MM.1S (cell line): ENCODE measurements around the gene ABRAXAS1.
A peak's percentile ranks its signal among the peaks of the same experiment; 100 is the strongest.
"Not testable (repeated sequence)": the region's sequence is repeated elsewhere in the genome, so short reads cannot be mapped to it uniquely, and the experiment has no call there.

Source experiments
- DNase-seq: peaks from one replicate; pipeline ENCODE4 v3.0.0-alpha.2; 2015
- H2AFZ ChIP-seq: fragments of 300-600 bp; sonication (generic); 2 replicates; pipeline ENCODE4 v1.6.0; 2016; ENCODE audit warnings: antibody characterized with exemption, low read length
- H3F3A ChIP-seq: fragments of 300-600 bp; sonication (generic); 2 replicates; pipeline ENCODE4 v1.6.1; 2016; ENCODE audit warnings: mild to moderate bottlenecking, antibody characterized with exemption, low read length, moderate library complexity, mixed read lengths; ENCODE audit not compliant: insufficient read depth
- H3K27ac ChIP-seq: fragments of 300-600 bp; sonication (generic); 2 replicates; pipeline ENCODE4 v1.5.1; 2016; ENCODE audit warnings: mild to moderate bottlenecking, low read length
- H3K27me3 ChIP-seq: fragments of 300-600 bp; sonication (generic); replicated peaks from 2 replicates; pipeline ENCODE4 v1.6.0; 2016; ENCODE audit warnings: low read length; ENCODE audit not compliant: insufficient read depth
- H3K36me3 ChIP-seq: fragments of 300-600 bp; sonication (generic); replicated peaks from 2 replicates; pipeline ENCODE4 v1.6.1; 2016; ENCODE audit warnings: mild to moderate bottlenecking, low read length, mixed read lengths; ENCODE audit not compliant: insufficient read depth
- H3K4me1 ChIP-seq: fragments of 300-600 bp; sonication (generic); 2 replicates; pipeline ENCODE4 v1.6.1; 2016; ENCODE audit warnings: low read length, mixed read lengths
- H3K4me2 ChIP-seq: fragments of 300-600 bp; sonication (generic); 2 replicates; pipeline ENCODE4 v1.6.0; 2016; ENCODE audit warnings: low read depth, low read length
- H3K4me3 ChIP-seq: fragments of 300-600 bp; sonication (generic); 2 replicates; pipeline ENCODE4 v1.5.1; 2016; ENCODE audit warnings: low read length, mixed read lengths
- H3K79me2 ChIP-seq: fragments of 300-600 bp; sonication (generic); 2 replicates; pipeline ENCODE4 v1.6.1; 2016; ENCODE audit warnings: mixed run types, low read length, mixed read lengths
- H3K9ac ChIP-seq: fragments of 300-600 bp; sonication (generic); 2 replicates; pipeline ENCODE4 v1.6.1; 2016; ENCODE audit warnings: low read length, mixed read lengths
- H3K9me2 ChIP-seq: fragments of 300-600 bp; sonication (generic); replicated peaks from 2 replicates; pipeline ENCODE4 v1.6.1; 2016; ENCODE audit warnings: mild to moderate bottlenecking, low read length, mixed read lengths; ENCODE audit not compliant: insufficient read depth
- H3K9me3 ChIP-seq: fragments of 300-600 bp; sonication (generic); replicated peaks from 2 replicates; pipeline ENCODE4 v1.6.1; 2016; ENCODE audit warnings: mild to moderate bottlenecking, low read length, mixed read lengths; ENCODE audit not compliant: insufficient read depth
- H4K20me1 ChIP-seq: fragments of 300-600 bp; sonication (generic); 2 replicates; pipeline ENCODE4 v1.6.1; 2016; ENCODE audit warnings: mild to moderate bottlenecking, low read length, moderate library complexity, mixed read lengths; ENCODE audit not compliant: insufficient read depth
- CTCF ChIP-seq: fragments of 300-600 bp; sonication (generic); IDR thresholded peaks from 2 replicates; pipeline ENCODE4 v1.5.1; 2016; ENCODE audit warnings: antibody characterized with exemption, low read length, mixed read lengths
- EZH2 ChIP-seq: fragments of 300-600 bp; sonication (generic); optimal IDR thresholded peaks from 2 replicates; pipeline ENCODE3; 2017; ENCODE audit warnings: low read depth, mild to moderate bottlenecking, antibody characterized with exemption, low read length, mixed read lengths
- EZH2phosphoT487 ChIP-seq: fragments of 300-600 bp; sonication (generic); IDR thresholded peaks from 2 replicates; pipeline ENCODE4 v1.6.1; 2018; ENCODE audit warnings: antibody characterized with exemption, low read length

Gene ABRAXAS1

GRCh38 chr4:83516042-83516772 lies 31.3 kb upstream of the ABRAXAS1 start:
- Histone ChIP-seq H3K27ac (no peak overlapping the region), H3K4me3 (no peak overlapping the region), H3K4me2 (no peak overlapping the region), H3K9ac (no peak overlapping the region), H3K36me3 (no peaks in the 10 kb centered on the region), H4K20me1 (no peaks in the 10 kb centered on the region), H3K9me2 (no peaks in the 10 kb centered on the region), H3K27me3 (no peaks in the 10 kb centered on the region), H3K79me2 (no peaks in the 10 kb centered on the region), H3K4me1 (no peaks in the 10 kb centered on the region), H2AFZ (no peak overlapping the region), H3K9me3 (no peaks in the 10 kb centered on the region), H3F3A (no peaks in the 10 kb centered on the region)
- no peak for DNase-seq
- TF ChIP-seq EZH2phosphoT487 (no peak), CTCF (no peak), EZH2 (no peak)

DNA sequence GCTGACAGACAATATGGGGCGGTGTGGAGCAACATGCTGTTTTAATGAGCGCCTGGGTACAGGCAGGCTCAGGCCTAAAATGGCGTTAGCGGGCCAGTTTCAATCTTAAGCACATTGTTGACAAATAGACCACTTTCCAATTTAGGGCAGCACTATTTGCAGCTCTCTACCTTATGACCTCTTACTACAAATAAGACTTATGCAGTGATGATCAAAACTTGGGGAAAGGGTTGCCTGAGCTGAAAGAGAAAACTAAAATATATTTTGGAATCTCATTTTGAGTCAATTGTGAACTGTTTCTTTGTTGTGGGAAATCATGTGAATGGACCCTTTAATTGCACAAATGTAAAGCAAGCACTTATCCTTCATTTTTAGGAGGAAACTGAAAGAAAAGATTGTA lies 25.5 kb upstream of the ABRAXAS1 start:
- H4K20me1 ChIP-seq = no peaks in the 10 kb centered on the region
- no peaks in the 10 kb centered on the region for H3K36me3 ChIP-seq
- no peaks in the 10 kb centered on the region for H3K79me2 ChIP-seq
- H3K27me3 ChIP-seq = no peaks in the 10 kb centered on the region
- H3K9me3 ChIP-seq = no peaks in the 10 kb centered on the region
- no peak overlapping the region for H3K4me2 ChIP-seq
- no peak overlapping the region for H3K9ac ChIP-seq
- H3K9me2 ChIP-seq = no peaks in the 10 kb centered on the region
- TF ChIP-seq EZH2 (no peak), CTCF (no peak), EZH2phosphoT487 (no peak)
- no peaks in the 10 kb centered on the region for H3K4me1 ChIP-seq
- H3F3A ChIP-seq = no peaks in the 10 kb centered on the region
- H2AFZ ChIP-seq = no peak overlapping the region
- H3K4me3 ChIP-seq = no peak overlapping the region
- H3K27ac ChIP-seq = no peak overlapping the region
- no peak for DNase-seq

DNA sequence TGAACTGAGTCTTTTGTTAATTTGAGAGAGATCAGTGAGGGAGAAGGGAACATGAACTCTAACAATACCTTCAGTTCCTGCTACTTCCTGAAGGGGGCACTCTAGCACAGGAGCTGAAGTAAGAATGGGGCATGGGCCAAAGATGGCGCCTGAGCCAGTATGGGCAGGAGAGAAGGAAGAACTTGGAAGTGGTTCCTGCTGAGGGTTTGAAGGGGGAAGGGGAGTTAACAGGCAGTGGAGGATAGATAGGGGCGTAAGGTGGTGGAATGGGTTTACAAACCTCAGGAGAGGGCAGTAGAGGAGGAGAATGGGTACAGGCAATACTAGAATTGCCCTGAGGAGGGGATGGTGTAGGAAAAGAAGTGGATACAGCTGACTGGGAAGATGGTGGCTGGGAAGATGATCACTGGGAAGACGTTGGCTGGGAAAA lies 24.3 kb upstream of the ABRAXAS1 start:
- H2AFZ ChIP-seq = peak overlapping the region; percentile 56; the same call in 1 of the 2 replicates
- H3K27me3 ChIP-seq, H3F3A ChIP-seq, H3K79me2 ChIP-seq, H3K4me1 ChIP-seq, H3K9me3 ChIP-seq, H3K27ac ChIP-seq, H3K4me2 ChIP-seq, H3K9ac ChIP-seq, H3K9me2 ChIP-seq, H3K36me3 ChIP-seq, H4K20me1 ChIP-seq, H3K4me3 ChIP-seq: not testable (repeated sequence)
- DNase-seq = peak; percentile 36
- TF ChIP-seq CTCF = peak; percentile 64
